Naive thymus-derived CD4-positive, alpha-beta T cell (primary cell): Measurements from ENCODE around the gene CCDC40. TPM values are rescaled to one million over a fixed set of nuclear protein-coding genes. Genes with fewer than 3 reads are reported as not detected.
A peak's percentile ranks its signal among the peaks of the same experiment; 100 is the strongest.
"Not testable (repeated sequence)": the region's sequence is repeated elsewhere in the genome, so short reads cannot be mapped to it uniquely, and the experiment has no call there.

Source experiments
- ATAC-seq: fragments of 150-1000 bp; cut with Tn5 transposase; 2 replicates; pipeline ENCODE4 v1.10.0; 2021; ENCODE audit warnings: mild to moderate bottlenecking, moderate library complexity
- CTCF ChIA-PET: fragments of 350-600 bp; sonication (Branson Sonifier 250); formaldehyde crosslinking; loops from one replicate; lab custom pipeline; 2021; ENCODE audit warnings: antibody characterized with exemption; lab: Charles Lee
- POLR2A ChIA-PET: fragments of 350-600 bp; sonication (Branson Sonifier 250); formaldehyde crosslinking; loops from one replicate; lab custom pipeline; 2021; ENCODE audit warnings: antibody characterized with exemption, inconsistent platforms; lab: Charles Lee
- DNase-seq, 9 donors: peaks; one replicate each; pipeline versions ENCODE4 v3.0.0 to v3.0.0-alpha.2; 2020 to 2022; ENCODE audit warnings: mixed read lengths in 1 of 9
- H3K27ac ChIP-seq: one replicate; pipeline ENCODE4 v1.7.0; 2013; ENCODE audit warnings: mild to moderate bottlenecking, low read depth, low read length, moderate library complexity
- H3K27me3 ChIP-seq, 2 donors: one replicate each; pipeline ENCODE4 v1.7.0; 2013; ENCODE audit warnings: low read length in 2 of 2, mild to moderate bottlenecking in 2 of 2, moderate library complexity in 2 of 2; ENCODE audit not compliant: control insufficient read depth in 2 of 2, insufficient read depth in 2 of 2
- H3K36me3 ChIP-seq, 3 experiments: 1 replicate in 2 of 3; 2 replicates in 1 of 3; pipeline ENCODE4 v1.7.0; 2013; ENCODE audit warnings: low read length in 3 of 3, mild to moderate bottlenecking in 3 of 3, moderate library complexity in 1 of 3; ENCODE audit not compliant: insufficient read depth in 3 of 3, control insufficient read depth in 2 of 3
- H3K4me1 ChIP-seq, 2 donors: one replicate each; pipeline ENCODE4 v1.7.0; 2013; ENCODE audit warnings: low read length in 2 of 2, mild to moderate bottlenecking in 2 of 2, moderate library complexity in 1 of 2; ENCODE audit not compliant: control insufficient read depth in 2 of 2, insufficient read depth in 2 of 2
- H3K4me3 ChIP-seq: 2 replicates; pipeline ENCODE4 v1.7.0; 2013; ENCODE audit warnings: mild to moderate bottlenecking, low read length
- H3K9me3 ChIP-seq, 3 experiments: 1 replicate in 2 of 3; 2 replicates in 1 of 3; pipeline ENCODE4 v1.7.0; 2013; ENCODE audit warnings: low read length in 3 of 3; ENCODE audit not compliant: control insufficient read depth in 2 of 3
- H3K27ac Mint-ChIP-seq, 9 donors: one replicate each; pipeline ENCODE4 v1.8.0; 2020 to 2022; ENCODE audit warnings: mixed read lengths in 9 of 9, mild to moderate bottlenecking in 8 of 9, moderate library complexity in 5 of 9, inconsistent platforms in 2 of 9
- H3K27me3 Mint-ChIP-seq, 5 donors: one replicate each; pipeline ENCODE4 v1.8.0; 2021 to 2022; ENCODE audit warnings: mixed read lengths in 5 of 5, mild to moderate bottlenecking in 1 of 5
- H3K36me3 Mint-ChIP-seq, 5 donors: one replicate each; pipeline ENCODE4 v1.8.0; 2020 to 2022; ENCODE audit warnings: mixed read lengths in 5 of 5, mild to moderate bottlenecking in 3 of 5, inconsistent platforms in 1 of 5
- H3K4me1 Mint-ChIP-seq, 7 donors: one replicate each; pipeline ENCODE4 v1.8.0; 2020 to 2022; ENCODE audit warnings: mixed read lengths in 7 of 7, mild to moderate bottlenecking in 3 of 7, inconsistent platforms in 1 of 7
- H3K4me3 Mint-ChIP-seq, 10 donors: one replicate each; pipeline ENCODE4 v1.8.0; 2020 to 2022; ENCODE audit warnings: mild to moderate bottlenecking in 10 of 10, mixed read lengths in 10 of 10, moderate library complexity in 6 of 10, inconsistent platforms in 2 of 10
- H3K9me3 Mint-ChIP-seq, 11 donors: one replicate each; pipeline ENCODE4 v1.8.0; 2020 to 2022; ENCODE audit warnings: mixed read lengths in 11 of 11, mild to moderate bottlenecking in 4 of 11, inconsistent platforms in 1 of 11, moderate library complexity in 1 of 11
- intact Hi-C, 2 donors: fragments of 100-400 bp; cut with micrococcal nuclease; formaldehyde crosslinking; loops; one replicate each; pipeline ENCODE4 v1.15.1; 2023
- polyA plus RNA-seq, 2 donors: library from polyadenylated mRNA; unstranded; fragments of 300-500 nt; fragmentation: Illumina TruSeq; gene quantifications; one replicate each; pipeline ENCODE4 v1.2.3, GENCODE V29; 2021
- total RNA-seq, 6 experiments: library from RNA in 5 of 6; stranded (reverse) in 5 of 6; gene quantifications; 1 replicate in 5 of 6; 2 replicates in 1 of 6; pipeline ENCODE4 v1.2.3 and lab custom pipeline; 2021 to 2026

Gene CCDC40
- total and polyA plus RNA-seq, 7 experiments from 2014 or later: 0.43 to 3.0 (median 0.79) TPM; not detected in 2

DNA sequence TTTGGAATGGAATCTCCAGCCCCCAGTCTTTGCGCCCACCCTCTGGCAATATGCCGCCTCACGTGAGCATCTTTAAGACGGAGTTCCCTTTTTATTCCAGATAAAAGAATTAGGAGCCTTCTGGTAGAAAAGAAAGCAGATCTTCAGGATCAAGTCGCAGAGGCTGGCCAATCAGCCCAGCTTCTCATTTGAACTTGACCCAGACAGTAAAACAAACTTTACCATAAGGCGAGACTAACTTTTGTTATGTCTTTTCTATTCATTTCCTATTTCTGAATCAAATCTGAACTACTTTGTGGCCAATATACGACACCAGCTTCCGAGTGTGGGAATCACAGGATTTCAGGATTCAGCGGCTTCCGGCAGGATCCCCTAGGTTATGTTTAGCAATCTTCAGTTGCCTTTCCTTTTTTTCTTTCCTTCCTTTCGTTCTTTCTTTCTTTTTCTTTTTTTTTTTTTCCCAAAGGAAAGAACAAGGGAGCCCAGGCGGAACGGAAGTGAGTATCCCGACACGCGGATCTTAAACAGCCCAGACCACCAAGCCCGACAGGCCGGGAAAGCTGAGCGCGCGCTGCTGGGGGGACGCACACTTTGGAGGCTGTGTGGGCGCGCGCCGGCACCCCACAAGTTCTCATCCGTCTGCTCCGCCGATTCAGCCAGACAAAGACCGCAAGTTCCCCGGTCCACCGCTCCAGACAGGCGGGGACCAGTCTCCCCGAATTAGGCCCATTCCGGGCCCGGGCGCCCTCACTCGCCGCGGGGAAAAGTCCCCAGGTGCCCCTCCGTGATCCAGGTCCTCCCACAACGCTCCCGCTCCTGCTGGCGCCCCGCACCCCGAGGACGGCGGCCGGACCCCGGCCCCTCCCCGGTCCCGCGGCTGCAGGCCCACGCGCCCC is 1.4 kb upstream of the CCDC40 start:
- Mint-ChIP-seq H3K36me3 (no peaks in the 10 kb centered on the region), H3K9me3 (no peaks in the 10 kb centered on the region), H3K27ac (peak overlapping the region; percentile 25 to 80 (median 62)), H3K27me3 (peaks cover 0 to 63% (median 10%) of the 10 kb centered on the region in 5 donors), H3K4me1 (peaks cover 5 to 18% (median 9%) of the 10 kb centered on the region in 7 donors), H3K4me3 (peak overlapping the region; percentile 79 to 91 (median 86))
- ATAC-seq: peak; percentile 40
- Histone ChIP-seq H3K9me3 (no peaks in the 10 kb centered on the region), H3K4me1 (peaks cover 4 to 6% of the 10 kb centered on the region in 2 donors), H3K27me3 (peaks cover 0 to 3% of the 10 kb centered on the region in 2 donors), H3K36me3 (no peaks in the 10 kb centered on the region), H3K4me3 (peak overlapping the region; percentile 38), H3K27ac (no peak overlapping the region)
- peak in 6 of 9 donors; percentile 10 to 47 (median 38) for DNase-seq
- intact Hi-C loops: loop anchor here in 1 of 2 donors (2.0 to 10.0 kb wide), 5 partner anchors 26 to 1780 kb away; partner anchors contain the start of genes CBX8, CEP131 and EIF4A3
- ChIA-PET POLR2A (interaction anchor here (0.8 kb wide), 1 partner anchor 26 kb away, joined by 4 read pairs; no protein-coding TSS in a partner anchor), CTCF (interaction anchor here (0.7 kb wide), 1 partner anchor 24 kb away, joined by 3 read pairs; no protein-coding TSS in a partner anchor)

DNA sequence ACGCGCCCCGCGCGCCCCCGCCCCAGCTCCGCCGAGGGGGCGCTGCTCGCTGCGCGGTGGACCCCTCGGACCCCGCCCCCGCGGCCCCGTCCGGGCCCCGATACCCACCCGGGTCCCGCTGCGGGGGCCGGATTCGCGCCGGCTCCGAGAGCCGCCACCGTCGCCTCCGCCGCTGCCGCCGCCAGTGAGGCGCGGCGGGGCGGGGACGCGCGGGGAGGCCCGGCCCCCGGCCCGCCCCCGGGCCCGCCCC is 830 bp upstream of the CCDC40 start, which contains the start of gene TBC1D16:
Gene TBC1D16, minus strand, starts transcription at position 186 of the 250 bp plus-strand sequence. CDS start 22,325 bp downstream, outside the sequence.
- ChIA-PET CTCF (no interaction called here), POLR2A (no interaction called here)
- H3K4me1 Mint-ChIP-seq: peaks cover 5 to 18% (median 9%) of the 10 kb centered on the region in 7 donors
- H3K9me3 Mint-ChIP-seq: no peaks in the 10 kb centered on the region
- no peaks in the 10 kb centered on the region for H3K36me3 Mint-ChIP-seq
- Histone ChIP-seq H3K27me3 (peaks cover 0 to 3% of the 10 kb centered on the region in 2 donors), H3K27ac (peak within 1 kb of the TSS; percentile 76), H3K36me3 (no peaks in the 10 kb centered on the region), H3K9me3 (no peaks in the 10 kb centered on the region), H3K4me3 (peak within 1 kb of the TSS; percentile 81), H3K4me1 (peaks cover 4 to 6% of the 10 kb centered on the region in 2 donors)
- no peak for ATAC-seq
- intact Hi-C loops: loop anchor here in 1 of 2 donors (2.0 to 10.0 kb wide), 5 partner anchors 27 to 1781 kb away; partner anchors contain the start of genes CBX8, CEP131 and EIF4A3
- H3K27me3 Mint-ChIP-seq: peaks cover 0 to 63% (median 10%) of the 10 kb centered on the region in 5 donors
- peak within 1 kb of the TSS; percentile 62 to 96 (median 80) for H3K27ac Mint-ChIP-seq
- H3K4me3 Mint-ChIP-seq: peak within 1 kb of the TSS; percentile 81 to 94 (median 87)
- peak in 3 of 9 donors; percentile 61 to 71 (median 67) for DNase-seq

DNA sequence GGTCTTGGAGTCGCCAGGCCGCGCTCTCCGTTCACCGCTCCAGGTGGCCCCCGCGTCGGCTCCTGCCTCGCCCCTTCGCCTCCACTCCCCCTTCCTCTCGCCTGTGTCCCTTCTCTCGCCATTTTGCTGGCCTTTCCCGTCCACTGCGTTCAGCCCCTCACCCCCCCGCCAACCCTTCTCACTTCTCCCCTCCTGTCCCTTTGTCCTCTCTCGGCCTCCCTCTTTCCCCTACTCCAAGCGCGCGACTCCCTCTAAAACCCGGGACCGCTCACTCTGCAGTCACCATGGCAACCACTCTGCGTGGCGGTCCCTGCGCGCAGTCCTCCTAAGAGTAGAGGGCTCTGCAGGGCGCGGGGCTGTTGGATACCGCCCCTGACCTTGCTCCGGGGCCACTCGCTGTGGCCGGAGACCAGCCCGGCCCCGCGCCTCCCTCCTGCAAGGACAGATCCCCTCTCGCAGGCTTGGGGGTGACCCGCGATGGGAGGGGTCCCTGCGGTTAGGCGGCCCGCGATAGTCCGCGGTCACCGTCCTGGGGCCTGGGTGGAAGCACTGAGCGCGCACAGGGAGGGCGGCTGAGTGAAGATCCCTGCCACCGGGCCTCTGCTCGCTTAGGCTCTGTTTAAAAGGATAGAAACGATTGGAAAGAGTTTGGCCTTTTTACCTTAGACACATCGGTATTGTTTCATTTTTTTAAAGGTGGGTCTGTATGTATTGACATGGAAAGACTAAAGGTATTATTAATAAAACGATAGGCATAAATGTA is 454 bp downstream of the CCDC40 start:
- H3K36me3 ChIP-seq: no peaks in the 10 kb centered on the region
- ChIA-PET CTCF (no interaction called here), POLR2A (no interaction called here)
- Mint-ChIP-seq H3K9me3 (no peaks in the 10 kb centered on the region), H3K4me1 (peaks cover 5 to 14% (median 9%) of the 10 kb centered on the region in 7 donors), H3K27ac (peak overlapping the region; percentile 60 to 96 (median 84)), H3K4me3 (peak overlapping the region; percentile 74 to 94 (median 85)), H3K36me3 (no peaks in the 10 kb centered on the region), H3K27me3 (peaks cover 0 to 62% (median 10%) of the 10 kb centered on the region in 5 donors)
- H3K27ac ChIP-seq: peak overlapping the region; percentile 76
- peak in 7 of 9 donors; percentile 8 to 48 (median 36) for DNase-seq
- intact Hi-C loops: loop anchor here in 1 of 2 donors (1.0 to 10.0 kb wide), 7 partner anchors 40 to 1782 kb away; partner anchors contain the start of genes CBX4, CBX8, CEP131 and EIF4A3
- no peaks in the 10 kb centered on the region for H3K9me3 ChIP-seq
- peak; percentile 10 for ATAC-seq
- H3K4me1 ChIP-seq: peaks cover 4 to 6% of the 10 kb centered on the region in 2 donors
- H3K4me3 ChIP-seq: peak overlapping the region; percentile 81
- H3K27me3 ChIP-seq: peaks cover 0 to 3% of the 10 kb centered on the region in 2 donors

DNA sequence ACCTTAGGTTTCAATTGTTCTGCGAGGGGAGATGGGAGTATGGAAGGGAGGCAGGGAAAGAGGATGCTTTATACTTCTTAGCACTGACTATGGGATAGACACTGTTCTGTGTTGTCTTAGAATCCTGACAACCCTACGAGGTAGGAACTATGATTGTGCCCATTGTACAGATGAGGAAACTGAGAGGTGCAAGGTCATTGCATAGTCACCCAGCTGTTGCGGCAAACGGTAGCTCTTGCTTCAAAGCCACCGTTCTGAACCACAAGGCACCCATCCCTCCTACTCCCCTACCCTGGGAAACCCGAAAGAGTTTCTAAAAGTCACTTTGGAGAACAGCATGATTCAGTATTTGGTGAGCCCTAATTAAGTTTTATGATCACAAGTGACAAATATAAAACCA is 7.5 kb downstream of the CCDC40 start:
- Mint-ChIP-seq H3K36me3 (peaks cover 0 to 7% (median 0%) of the 10 kb centered on the region in 5 donors), H3K4me1 (no peaks in the 10 kb centered on the region), H3K4me3 (no peak overlapping the region), H3K27ac (no peak overlapping the region), H3K9me3 (no peaks in the 10 kb centered on the region), H3K27me3 (peaks cover 0 to 15% (median 0%) of the 10 kb centered on the region in 5 donors)
- Histone ChIP-seq H3K27ac (no peak overlapping the region), H3K36me3 (no peaks in the 10 kb centered on the region), H3K27me3 (no peaks in the 10 kb centered on the region), H3K4me1 (no peaks in the 10 kb centered on the region), H3K9me3 (no peaks in the 10 kb centered on the region), H3K4me3 (no peak overlapping the region)
- intact Hi-C loops: no loop called here
- ATAC-seq (no peak), DNase-seq (no peak)
- ChIA-PET CTCF (no interaction called here), POLR2A (no interaction called here)

GRCh38 chr17:80045703-80046102 is 9.3 kb downstream of the CCDC40 start:
- peaks cover 0 to 8% (median 0%) of the 10 kb centered on the region in 5 donors for H3K27me3 Mint-ChIP-seq
- peaks cover 0 to 7% (median 0%) of the 10 kb centered on the region in 5 donors for H3K36me3 Mint-ChIP-seq
- no peak overlapping the region for H3K4me3 Mint-ChIP-seq
- POLR2A ChIA-PET: no interaction called here
- Histone ChIP-seq H3K27ac (no peak overlapping the region), H3K36me3 (no peaks in the 10 kb centered on the region), H3K27me3 (no peaks in the 10 kb centered on the region), H3K9me3 (no peaks in the 10 kb centered on the region), H3K4me1 (no peaks in the 10 kb centered on the region), H3K4me3 (no peak overlapping the region)
- H3K9me3 Mint-ChIP-seq: no peaks in the 10 kb centered on the region
- CTCF ChIA-PET: no interaction called here
- ATAC-seq (no peak), DNase-seq (no peak)
- intact Hi-C loops: no loop called here
- H3K27ac Mint-ChIP-seq: no peak overlapping the region
- no peaks in the 10 kb centered on the region for H3K4me1 Mint-ChIP-seq

- ATAC-seq: not testable (repeated sequence)
Observed at GRCh38 chr17:80046709-80047108, 10.3 kb downstream of the CCDC40 start.

More at GRCh38 chr17:80046709-80047108, 10.3 kb downstream of the CCDC40 start:
- intact Hi-C loops, POLR2A ChIA-PET, H3K27ac Mint-ChIP-seq, H3K27me3 Mint-ChIP-seq, H3K27me3 ChIP-seq, H3K4me3 Mint-ChIP-seq, H3K9me3 ChIP-seq, H3K9me3 Mint-ChIP-seq, H3K27ac ChIP-seq, H3K4me1 ChIP-seq, H3K4me1 Mint-ChIP-seq, H3K4me3 ChIP-seq, H3K36me3 Mint-ChIP-seq, DNase-seq, CTCF ChIA-PET, H3K36me3 ChIP-seq: not testable (repeated sequence)
